ENCODE data around the gene TTC29. TPM values are rescaled to one million over a fixed set of nuclear protein-coding genes. Genes with fewer than 3 reads are reported as not detected.

Gene TTC29
- total RNA-seq, 1 donor from 2014 or later: not detected

DNA sequence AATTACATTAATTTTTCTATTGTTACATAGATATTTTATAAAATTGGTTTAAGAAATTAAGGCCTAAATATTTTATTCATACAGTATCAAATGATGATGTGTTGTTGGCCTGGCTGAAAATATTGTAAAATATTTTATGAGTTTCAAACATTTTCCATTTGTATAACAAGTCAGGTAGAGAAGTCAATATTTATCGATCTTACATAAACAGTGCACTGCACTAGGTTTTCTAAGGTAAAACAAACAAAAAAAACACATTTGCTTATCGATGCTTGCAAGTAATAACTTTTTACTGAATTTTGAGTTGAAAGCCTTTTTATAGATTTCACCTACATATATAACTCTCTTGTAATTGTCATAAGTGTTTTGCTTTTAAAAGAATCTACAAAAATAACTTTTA is 7.2 kb upstream of the TTC29 start:
- Histone ChIP-seq H3K4me1 (ENCODE audit: insufficient read depth, low read length) (peaks cover 10% of the 10 kb centered on the region), H3K27ac (ENCODE audit: low read depth, low read length) (no peak overlapping the region), H4K20me1 (ENCODE audit: insufficient read depth, low read length) (no peaks in the 10 kb centered on the region), H3K4me3 (ENCODE audit: insufficient read depth, low read depth, low read length) (no peak overlapping the region), H3K9me3 (ENCODE audit: insufficient read depth, low read depth, low read length) (no peaks in the 10 kb centered on the region), H2AFZ (ENCODE audit: low read depth, low read length) (no peak overlapping the region), H3K4me2 (ENCODE audit: low read length) (no peak overlapping the region), H3K79me2 (ENCODE audit: insufficient read depth, low read length) (no peaks in the 10 kb centered on the region), H3K36me3 (ENCODE audit: insufficient read depth, low read length) (no peaks in the 10 kb centered on the region), H3K27me3 (ENCODE audit: insufficient read depth, low read length) (no peaks in the 10 kb centered on the region), H3K9ac (ENCODE audit: low read length) (no peak overlapping the region)
- no peak overlapping the region for H3K4me3 Mint-ChIP-seq (ENCODE audit: unreplicated experiment)
- H3K27ac Mint-ChIP-seq (ENCODE audit: unreplicated experiment): no peak overlapping the region
- no peaks in the 10 kb centered on the region for H3K4me1 Mint-ChIP-seq (ENCODE audit: low read depth, unreplicated experiment)
- H3K27me3 Mint-ChIP-seq (ENCODE audit: low read depth, unreplicated experiment): peaks cover 3% of the 10 kb centered on the region
- H3K36me3 Mint-ChIP-seq (ENCODE audit: low read depth, unreplicated experiment): no peaks in the 10 kb centered on the region
- FAIRE-seq (no peak), DNase-seq (ENCODE audit: low read depth) (no peak)
- TF ChIP-seq EZH2 (IDR thresholded peaks at IDR 0.05; ENCODE audit: insufficient read depth, low read length): no peak
- no peak for TF ChIP-seq CTCF (IDR thresholded peaks at IDR 0.05; ENCODE audit: insufficient read depth, low read depth, low read length)
- H3K9me3 Mint-ChIP-seq (ENCODE audit: unreplicated experiment): no peaks in the 10 kb centered on the region

GRCh38 chr4:146949559-146949958 is 3.9 kb upstream of the TTC29 start:
- FAIRE-seq (no peak), DNase-seq (ENCODE audit: low read depth) (no peak)
- Histone ChIP-seq H3K27ac (ENCODE audit: low read depth, low read length) (no peak overlapping the region), H3K27me3 (ENCODE audit: insufficient read depth, low read length) (no peaks in the 10 kb centered on the region), H3K79me2 (ENCODE audit: insufficient read depth, low read length) (no peaks in the 10 kb centered on the region), H3K4me2 (ENCODE audit: low read length) (no peak overlapping the region), H3K4me3 (ENCODE audit: insufficient read depth, low read depth, low read length) (no peak overlapping the region), H3K36me3 (ENCODE audit: insufficient read depth, low read length) (no peaks in the 10 kb centered on the region), H3K9me3 (ENCODE audit: insufficient read depth, low read depth, low read length) (no peaks in the 10 kb centered on the region), H3K4me1 (ENCODE audit: insufficient read depth, low read length) (peaks cover 5% of the 10 kb centered on the region), H4K20me1 (ENCODE audit: insufficient read depth, low read length) (no peaks in the 10 kb centered on the region), H2AFZ (ENCODE audit: low read depth, low read length) (no peak overlapping the region), H3K9ac (ENCODE audit: low read length) (no peak overlapping the region)
- Mint-ChIP-seq H3K36me3 (ENCODE audit: low read depth, unreplicated experiment) (no peaks in the 10 kb centered on the region), H3K27ac (ENCODE audit: unreplicated experiment) (no peak overlapping the region), H3K4me1 (ENCODE audit: low read depth, unreplicated experiment) (peaks cover 2% of the 10 kb centered on the region), H3K4me3 (ENCODE audit: unreplicated experiment) (no peak overlapping the region), H3K9me3 (ENCODE audit: unreplicated experiment) (no peaks in the 10 kb centered on the region), H3K27me3 (ENCODE audit: low read depth, unreplicated experiment) (peaks cover 15% of the 10 kb centered on the region)
- TF ChIP-seq EZH2 (IDR thresholded peaks at IDR 0.05; ENCODE audit: insufficient read depth, low read length) (no peak), CTCF (IDR thresholded peaks at IDR 0.05; ENCODE audit: insufficient read depth, low read depth, low read length) (no peak)

GRCh38 chr4:146943691-146944375 is 1.8 kb downstream of the TTC29 start:
- H3K4me2 ChIP-seq (ENCODE audit: low read length): no peak overlapping the region

More at GRCh38 chr4:146943691-146944375, 1.8 kb downstream of the TTC29 start:
- H2AFZ ChIP-seq (ENCODE audit: low read depth, low read length): no peak overlapping the region
- peaks cover 5% of the 10 kb centered on the region for H3K4me1 ChIP-seq (ENCODE audit: insufficient read depth, low read length)
- no peak overlapping the region for H3K27ac ChIP-seq (ENCODE audit: low read depth, low read length)
- no peaks in the 10 kb centered on the region for H3K9me3 ChIP-seq (ENCODE audit: insufficient read depth, low read depth, low read length)
- peaks cover 2% of the 10 kb centered on the region for H3K4me1 Mint-ChIP-seq (ENCODE audit: low read depth, unreplicated experiment)
- no peaks in the 10 kb centered on the region for H3K9me3 Mint-ChIP-seq (ENCODE audit: unreplicated experiment)
- DNase-seq (ENCODE audit: low read depth): no peak
- FAIRE-seq: no peak
- H3K9ac ChIP-seq (ENCODE audit: low read length): no peak overlapping the region
- H3K4me3 Mint-ChIP-seq (ENCODE audit: unreplicated experiment): no peak overlapping the region
- H4K20me1 ChIP-seq (ENCODE audit: insufficient read depth, low read length): no peaks in the 10 kb centered on the region
- H3K36me3 Mint-ChIP-seq (ENCODE audit: low read depth, unreplicated experiment): no peaks in the 10 kb centered on the region
- TF ChIP-seq CTCF (IDR thresholded peaks at IDR 0.05; ENCODE audit: insufficient read depth, low read depth, low read length) (no peak), EZH2 (IDR thresholded peaks at IDR 0.05; ENCODE audit: insufficient read depth, low read length) (no peak)
- no peak overlapping the region for H3K27ac Mint-ChIP-seq (ENCODE audit: unreplicated experiment)
- no peaks in the 10 kb centered on the region for H3K27me3 ChIP-seq (ENCODE audit: insufficient read depth, low read length)
- no peak overlapping the region for H3K4me3 ChIP-seq (ENCODE audit: insufficient read depth, low read depth, low read length)
- H3K27me3 Mint-ChIP-seq (ENCODE audit: low read depth, unreplicated experiment): peaks cover 24% of the 10 kb centered on the region
- no peaks in the 10 kb centered on the region for H3K36me3 ChIP-seq (ENCODE audit: insufficient read depth, low read length)
- no peaks in the 10 kb centered on the region for H3K79me2 ChIP-seq (ENCODE audit: insufficient read depth, low read length)
